NCI-H226 (cell line): ENCODE measurements around the gene UBAP1L.

ENCODE experiments used
- DNase-seq: peaks from one replicate; pipeline ENCODE4 v3.0.0-alpha.2; 2015

UBAP1L gene

GRCh38 chr15:65062061-65062460 is 52.9 kb downstream of the UBAP1L start:
- no peak for DNase-seq

GRCh38 chr15:65060641-65061397 is 54.2 kb downstream of the UBAP1L start:
- DNase-seq: no peak

GRCh38 chr15:65059931-65060596 is 54.9 kb downstream of the UBAP1L start:
- DNase-seq: no peak

- DNase-seq: no peak
Measured at GRCh38 chr15:65059369-65059750, 55.6 kb downstream of the UBAP1L start.

- DNase-seq: no peak
Measured at GRCh38 chr15:65058394-65059368, 56.3 kb downstream of the UBAP1L start.

GRCh38 chr15:65057549-65057940 is 57.5 kb downstream of the UBAP1L start:
- peak; percentile 86 for DNase-seq

- DNase-seq: peak; percentile 93
Measured at GRCh38 chr15:65056868-65057548, 58.0 kb downstream of the UBAP1L start.

- no peak for DNase-seq
Measured at GRCh38 chr15:65056106-65056505, 58.9 kb downstream of the UBAP1L start.

- peak; percentile 50 for DNase-seq
Measured at GRCh38 chr15:65055201-65055870, 59.7 kb downstream of the UBAP1L start.

GRCh38 chr15:65054333-65055200 is 60.4 kb downstream of the UBAP1L start:
- DNase-seq: peak; percentile 64

GRCh38 chr15:65052956-65053355 is 62.0 kb downstream of the UBAP1L start:
- DNase-seq: no peak

- DNase-seq: no peak
Measured at GRCh38 chr15:65051266-65051665, 63.7 kb downstream of the UBAP1L start.

GRCh38 chr15:65050270-65050669 is 64.7 kb downstream of the UBAP1L start:
- DNase-seq: no peak

- DNase-seq: peak; percentile 96
Measured at GRCh38 chr15:65049418-65049840, 65.6 kb downstream of the UBAP1L start.

- DNase-seq: no peak
Measured at GRCh38 chr15:65048241-65048640, 66.8 kb downstream of the UBAP1L start.

- DNase-seq: no peak
Measured at GRCh38 chr15:65044724-65045481, 70.1 kb downstream of the UBAP1L start, which contains the start of gene SLC51B. TSS of gene SLC51B (plus strand) at chr15:65045387. CDS start at chr15:65050005, 4,618 bp downstream.

GRCh38 chr15:65044218-65044617 is 70.8 kb downstream of the UBAP1L start:
- DNase-seq: peak; percentile 59

GRCh38 chr15:65042776-65043327 is 72.1 kb downstream of the UBAP1L start:
- no peak for DNase-seq
